SJSA1 (cell line): Measurements from ENCODE around the gene LITAFD. TPM values are rescaled to one million over a fixed set of nuclear protein-coding genes. Genes with fewer than 3 reads are reported as not detected.
"Not testable (repeated sequence)": the region's sequence is repeated elsewhere in the genome, so short reads cannot be mapped to it uniquely, and the experiment has no call there.

Experiments
- DNase-seq, 2 experiments: peaks; one replicate each; pipeline ENCODE4 v3.0.0-alpha.2; 2015 to 2020; ENCODE audit warnings: low spot score in 2 of 2, low read depth in 1 of 2
- H3K27ac ChIP-seq: fragments of 250-450 bp; sonication (Bioruptor Pico); 2 replicates; pipeline ENCODE4 v1.5.1; 2020; ENCODE audit warnings: mild to moderate bottlenecking, moderate library complexity
- H3K27me3 ChIP-seq: fragments of 250-450 bp; sonication (Bioruptor Pico); replicated peaks from 2 replicates; pipeline ENCODE4 v1.5.1; 2020; ENCODE audit warnings: mild to moderate bottlenecking, moderate library complexity
- H3K36me3 ChIP-seq: fragments of 250-450 bp; sonication (Bioruptor Pico); 2 replicates; pipeline ENCODE4 v1.5.1; 2020; ENCODE audit warnings: mild to moderate bottlenecking
- H3K4me1 ChIP-seq: fragments of 250-450 bp; sonication (Bioruptor Pico); replicated peaks from 2 replicates; pipeline ENCODE4 v1.6.1; 2021; ENCODE audit warnings: mild to moderate bottlenecking
- H3K4me3 ChIP-seq: fragments of 250-450 bp; sonication (Bioruptor Pico); 2 replicates; pipeline ENCODE4 v1.5.1; 2020; ENCODE audit warnings: mild to moderate bottlenecking
- H3K9me3 ChIP-seq: fragments of 250-450 bp; sonication (Bioruptor Pico); replicated peaks from 2 replicates; pipeline ENCODE4 v1.5.1; 2020; ENCODE audit warnings: mild to moderate bottlenecking
- total RNA-seq: library from RNA; depleted of rRNA; stranded (reverse); fragments of >200 nt; shearing (Covaris generic); gene quantifications from 2 replicates; pipeline ENCODE4 v1.2.3, GENCODE V29; 2014

LITAFD gene
- total RNA-seq, 1 experiment from 2014 or later: not detected

DNA sequence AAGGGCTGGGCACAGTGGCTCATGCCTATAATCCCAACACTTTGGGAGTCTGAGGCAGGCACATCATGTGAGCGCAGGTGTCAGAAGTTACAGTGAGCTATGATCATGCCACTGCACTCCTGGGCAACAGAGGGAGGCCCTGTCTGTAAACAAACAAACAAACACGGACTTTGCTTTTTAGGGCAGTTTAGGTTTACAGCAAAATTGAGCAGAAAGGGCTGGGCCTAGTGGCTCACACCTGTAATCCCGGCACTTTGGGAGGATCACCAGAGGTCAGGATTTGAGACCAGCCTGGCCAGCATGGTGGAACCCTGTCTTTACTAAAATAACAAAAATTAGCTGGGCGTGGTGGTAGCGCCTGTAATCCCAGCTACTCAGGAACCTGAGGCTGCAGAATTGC lies 10.1 kb upstream of the LITAFD start:
- H3K36me3 ChIP-seq: peaks cover 7% of the 10 kb centered on the region; the same call in 1 of the 2 replicates
- peaks cover 22% of the 10 kb centered on the region for H3K4me1 ChIP-seq
- H3K9me3 ChIP-seq: no peaks in the 10 kb centered on the region
- H3K27me3 ChIP-seq: no peaks in the 10 kb centered on the region
- no peak for DNase-seq
- no peak overlapping the region for H3K4me3 ChIP-seq
- no peak overlapping the region for H3K27ac ChIP-seq

- no peak overlapping the region for H3K27ac ChIP-seq
- H3K4me3 ChIP-seq: no peak overlapping the region
- DNase-seq: no peak
- H3K9me3 ChIP-seq: no peaks in the 10 kb centered on the region
- no peaks in the 10 kb centered on the region for H3K27me3 ChIP-seq
- H3K4me1 ChIP-seq: peaks cover 26% of the 10 kb centered on the region
- no peaks in the 10 kb centered on the region for H3K36me3 ChIP-seq
Observed at GRCh38 chr16:8872967-8873865, 8.9 kb upstream of the LITAFD start.

DNA sequence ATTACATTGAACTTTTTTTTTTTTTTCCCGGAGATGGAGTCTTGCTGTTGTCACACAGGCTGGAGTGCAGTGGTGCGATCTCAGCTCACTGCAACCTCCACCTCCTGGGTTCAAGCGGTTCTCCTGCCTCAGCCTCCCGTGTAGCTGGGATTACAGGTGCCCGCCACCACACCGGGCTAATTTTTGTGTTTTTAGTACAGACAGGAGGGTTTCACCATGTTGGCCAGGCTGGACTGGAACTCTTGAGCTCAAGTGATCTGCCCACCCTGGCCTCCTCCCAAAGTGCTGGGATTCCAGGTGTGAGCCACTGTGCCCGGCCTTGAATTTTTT lies 8.3 kb upstream of the LITAFD start:
- not testable (repeated sequence) for H3K36me3 ChIP-seq, DNase-seq, H3K27ac ChIP-seq, H3K9me3 ChIP-seq, H3K4me3 ChIP-seq, H3K27me3 ChIP-seq
- H3K4me1 ChIP-seq: peaks cover 32% of the 10 kb centered on the region

DNA sequence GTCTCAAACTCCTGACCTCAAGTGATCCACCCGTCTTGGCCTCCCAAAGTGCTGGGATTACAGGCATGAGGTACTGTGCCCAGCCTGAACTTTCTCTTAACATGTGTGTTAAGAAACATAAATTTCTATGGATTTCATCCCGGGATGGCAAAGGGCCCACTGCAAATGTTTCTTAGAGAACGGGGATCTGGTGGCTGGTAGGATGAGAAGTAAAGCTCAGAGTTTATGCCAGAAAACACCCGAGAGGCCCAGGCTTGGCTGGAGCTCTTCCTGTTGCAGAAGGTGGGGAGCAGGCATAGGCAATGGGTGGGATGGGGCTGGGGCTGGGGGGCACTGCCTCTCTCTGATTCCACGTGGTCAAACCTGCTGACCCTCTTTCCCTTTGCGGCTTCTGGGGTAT lies 7.8 kb upstream of the LITAFD start:
- no peak for DNase-seq
- Histone ChIP-seq H3K4me3 (no peak overlapping the region), H3K27me3 (no peaks in the 10 kb centered on the region), H3K9me3 (no peaks in the 10 kb centered on the region), H3K27ac (no peak overlapping the region), H3K36me3 (no peaks in the 10 kb centered on the region), H3K4me1 (peaks cover 35% of the 10 kb centered on the region)

GRCh38 chr16:8875317-8875716 lies 6.8 kb upstream of the LITAFD start:
- H3K27me3 ChIP-seq, DNase-seq, H3K9me3 ChIP-seq, H3K4me3 ChIP-seq, H3K36me3 ChIP-seq, H3K27ac ChIP-seq: not testable (repeated sequence)
- peaks cover 37% of the 10 kb centered on the region for H3K4me1 ChIP-seq

GRCh38 chr16:8877894-8878522 lies 4.1 kb upstream of the LITAFD start:
- DNase-seq: no peak
- Histone ChIP-seq H3K27ac (peak overlapping the region; percentile 77), H3K9me3 (no peaks in the 10 kb centered on the region), H3K27me3 (no peaks in the 10 kb centered on the region), H3K4me3 (no peak overlapping the region), H3K36me3 (no peaks in the 10 kb centered on the region), H3K4me1 (peaks cover 27% of the 10 kb centered on the region)

- peak; percentile 85 to 89 for DNase-seq
- Histone ChIP-seq H3K4me3 (no peak overlapping the region), H3K27me3 (no peaks in the 10 kb centered on the region)
Observed at GRCh38 chr16:8878523-8878911, 3.6 kb upstream of the LITAFD start.

GRCh38 chr16:8880839-8881510 lies 1.2 kb upstream of the LITAFD start:
- Histone ChIP-seq H3K27ac (no peak overlapping the region), H3K36me3 (no peaks in the 10 kb centered on the region), H3K27me3 (no peaks in the 10 kb centered on the region), H3K9me3 (no peaks in the 10 kb centered on the region), H3K4me1 (peaks cover 52% of the 10 kb centered on the region), H3K4me3 (no peak overlapping the region)
- DNase-seq: no peak

More at GRCh38 chr16:8878523-8878911, 3.6 kb upstream of the LITAFD start:
- Histone ChIP-seq H3K36me3 (no peaks in the 10 kb centered on the region), H3K9me3 (no peaks in the 10 kb centered on the region), H3K4me1 (peaks cover 27% of the 10 kb centered on the region), H3K27ac (peak overlapping the region; percentile 77)

DNA sequence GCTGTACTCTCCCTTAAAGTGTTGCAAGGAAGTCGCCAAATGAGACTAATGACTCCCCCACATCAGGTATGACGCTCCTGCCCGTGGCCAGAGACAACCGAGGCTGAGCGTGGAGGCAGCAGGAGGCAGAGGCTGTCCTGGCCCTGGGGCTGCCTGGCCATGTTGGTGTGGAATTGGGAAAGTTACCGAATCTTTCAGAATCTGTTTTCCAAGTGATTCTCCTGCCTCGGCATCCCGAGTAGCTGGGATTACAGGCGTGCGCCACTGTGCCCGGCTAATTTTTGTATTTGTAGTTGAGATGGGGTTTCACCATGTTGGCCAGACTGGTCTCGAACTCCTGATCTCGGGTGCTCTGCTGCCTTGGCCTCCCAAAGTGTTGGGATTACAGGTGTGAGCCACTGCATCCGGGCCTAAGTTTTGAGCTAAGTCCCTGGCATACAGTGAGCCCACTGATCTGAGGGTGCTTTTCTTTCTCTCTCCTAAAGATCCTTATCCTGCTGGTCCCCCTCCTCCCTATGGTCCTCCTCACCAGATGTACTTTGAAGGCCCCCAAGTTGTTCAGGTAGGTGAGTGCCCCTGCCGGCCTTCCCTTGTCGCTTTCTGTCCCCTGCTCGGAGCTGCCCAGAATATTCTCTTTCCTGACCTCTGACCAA lies 700 bp downstream of the LITAFD start:
- H3K9me3 ChIP-seq: no peaks in the 10 kb centered on the region
- no peak overlapping the region for H3K4me3 ChIP-seq
- peaks cover 67% of the 10 kb centered on the region for H3K4me1 ChIP-seq
- no peak for DNase-seq
- peaks cover 7% of the 10 kb centered on the region; the same call in 1 of the 2 replicates for H3K36me3 ChIP-seq
- H3K27me3 ChIP-seq: no peaks in the 10 kb centered on the region
- H3K27ac ChIP-seq: no peak overlapping the region

DNA sequence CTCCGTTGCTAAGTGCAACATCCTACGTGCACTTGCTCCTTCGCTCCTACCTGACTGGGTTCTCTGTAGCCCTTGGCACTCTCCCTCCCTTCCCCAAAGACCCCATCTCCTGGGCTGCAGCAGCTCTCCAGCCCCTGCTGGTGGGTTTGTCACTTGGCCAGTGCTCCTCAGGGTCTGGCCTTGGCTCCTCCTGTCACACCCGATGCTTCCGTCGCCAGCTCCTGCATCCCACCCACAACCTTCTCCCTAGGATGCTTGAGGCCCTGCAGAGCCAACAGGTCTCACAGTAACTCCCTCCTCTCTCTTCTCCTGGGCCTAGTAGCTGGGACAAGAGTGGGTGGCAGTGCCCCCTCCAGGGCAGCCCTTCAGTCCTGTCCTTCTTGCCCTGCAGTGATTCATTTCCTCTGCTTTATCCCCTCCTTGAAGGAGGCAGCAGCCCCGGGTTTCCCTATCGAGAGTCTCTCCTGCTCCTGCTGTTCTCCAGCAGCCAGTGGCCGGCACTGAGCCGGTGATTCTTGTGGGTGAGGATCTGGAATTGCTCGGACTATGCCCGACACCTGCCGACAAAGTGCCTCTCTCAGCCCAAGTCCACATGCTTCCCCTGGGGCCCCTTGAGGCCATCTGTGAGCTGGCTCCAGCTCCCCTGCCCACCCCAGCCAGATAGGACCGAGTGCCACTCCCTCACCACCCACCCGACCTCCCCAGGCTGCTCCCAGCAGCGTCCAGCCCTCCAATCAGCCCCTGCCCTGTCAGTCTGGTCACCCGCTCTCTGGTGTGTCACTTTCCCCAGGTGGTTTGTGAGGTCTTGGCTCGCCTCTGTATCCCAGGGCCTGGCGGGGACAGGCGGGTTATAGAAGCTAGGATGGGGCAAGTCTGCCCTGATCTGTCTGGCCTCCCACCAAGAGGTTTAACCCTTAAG lies 3.8 kb downstream of the LITAFD start:
- H3K27me3 ChIP-seq: no peaks in the 10 kb centered on the region
- peak overlapping the region; percentile 71 for H3K27ac ChIP-seq
- no peaks in the 10 kb centered on the region for H3K9me3 ChIP-seq
- peaks cover 57% of the 10 kb centered on the region for H3K4me1 ChIP-seq
- peak; percentile 73 to 75 for DNase-seq
- peaks cover 28% of the 10 kb centered on the region for H3K36me3 ChIP-seq
- no peak overlapping the region for H3K4me3 ChIP-seq

- no peak for DNase-seq
- Histone ChIP-seq H3K27ac (peak overlapping the region; percentile 71), H3K4me3 (no peak overlapping the region), H3K4me1 (peaks cover 57% of the 10 kb centered on the region), H3K36me3 (peaks cover 36% of the 10 kb centered on the region), H3K9me3 (no peaks in the 10 kb centered on the region), H3K27me3 (no peaks in the 10 kb centered on the region)
Observed at GRCh38 chr16:8886593-8887430, 4.7 kb downstream of the LITAFD start.

DNA sequence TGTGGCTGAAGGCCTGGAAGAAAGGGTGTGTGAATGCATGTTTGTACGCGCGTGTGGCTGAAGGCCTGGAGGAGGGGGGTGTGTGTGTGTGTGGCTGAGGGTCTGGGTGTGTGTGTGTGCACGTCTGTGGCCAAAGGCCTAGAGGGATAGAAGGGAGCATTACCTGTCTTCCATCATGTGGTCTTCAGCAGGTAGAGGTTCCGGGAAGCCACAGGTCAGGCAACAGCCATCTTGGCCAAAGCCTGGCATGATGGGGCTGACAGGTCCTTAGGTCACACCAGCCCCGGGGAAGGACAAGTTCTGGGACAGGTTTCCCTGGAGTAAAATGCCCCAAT lies 5.2 kb downstream of the LITAFD start:
- Histone ChIP-seq H3K27me3 (no peaks in the 10 kb centered on the region), H3K27ac (no peak overlapping the region), H3K9me3 (no peaks in the 10 kb centered on the region), H3K4me3 (no peak overlapping the region), H3K36me3 (peaks cover 42% of the 10 kb centered on the region), H3K4me1 (peaks cover 57% of the 10 kb centered on the region)
- no peak for DNase-seq
